Left lung (tissue), 10 donors: ENCODE results near the gene ATG5. TPM values are rescaled to one million over a fixed set of nuclear protein-coding genes. Genes with fewer than 3 reads are reported as not detected.
A peak's percentile ranks its signal among the peaks of the same experiment; 100 is the strongest.

Experiments used
- ATAC-seq: fragments of 200-7000 bp; cut with Tn5 transposase; one replicate; pipeline ENCODE4 v1.9.1; 2020; ENCODE audit warnings: moderate library complexity
- DNase-seq, 4 donors: peaks; one replicate each; pipeline ENCODE4 v3.0.0-alpha.2; 2013 to 2020
- H3K27ac ChIP-seq, 2 donors: fragments of 200-600 bp; sonication (generic) in 1 of 2; one replicate each; pipeline versions ENCODE4 v1.5.0 to v1.8.0; 2020 to 2021
- H3K27me3 ChIP-seq, 2 donors: fragments of 200-600 bp; sonication (generic) in 1 of 2; one replicate each; pipeline versions ENCODE4 v1.5.0 to v1.8.0; 2020 to 2021
- H3K36me3 ChIP-seq, 2 donors: fragments of 200-600 bp; sonication (generic) in 1 of 2; one replicate each; pipeline versions ENCODE4 v1.5.0 to v1.8.0; 2020 to 2021
- H3K4me1 ChIP-seq, 2 donors: fragments of 200-600 bp; one replicate each; pipeline ENCODE4 v1.8.0; 2021
- H3K4me3 ChIP-seq, 2 donors: fragments of 200-600 bp; sonication (generic) in 1 of 2; one replicate each; pipeline versions ENCODE4 v1.5.0 to v1.8.0; 2020 to 2021; ENCODE audit warnings: mild to moderate bottlenecking in 1 of 2
- H3K9me3 ChIP-seq, 2 donors: fragments of 200-600 bp; sonication (generic) in 1 of 2; one replicate each; pipeline versions ENCODE4 v1.5.0 to v1.8.0; 2020 to 2021
- CTCF ChIP-seq, 2 donors: fragments of 200-600 bp; sonication (generic) in 1 of 2; IDR thresholded peaks; one replicate each; pipeline versions ENCODE4 v1.5.0 to v1.8.0; 2021; ENCODE audit warnings: antibody characterized with exemption in 2 of 2
- intact Hi-C, 2 donors: fragments of 100-400 bp; cut with DNase I; formaldehyde crosslinking; loops; one replicate each; pipeline versions ENCODE4 v1.11.2 to v1.14.2; 2022
- polyA plus RNA-seq, 6 donors: library from polyadenylated mRNA; unstranded; fragments of 120-200 nt; gene quantifications; one replicate each; pipeline ENCODE4 v1.2.1, GENCODE V29; 2013; ENCODE audit not compliant: insufficient read length in 6 of 6
- total RNA-seq, 2 donors: library from RNA; stranded (reverse); fragmentation: NEBNext Ultra II Directional; extraction: Animal tissue kit (Norgen Biotek cat#: 25700); gene quantifications; one replicate each; pipeline ENCODE4 v1.2.1, GENCODE V29; 2021
- donor health status: DM: no; HTN: yes; CAD: no.
- donor health status: DM: no; HTN: no; CAD: no.

ATG5 gene
- total and polyA plus RNA-seq, 8 donors, result 30.9 to 42.1 (median 37.4) TPM

GRCh38 chr6:106324726-106325335 lies 729 bp downstream of the ATG5 start:
- no peak for TF ChIP-seq CTCF (IDR thresholded peaks at IDR 0.05)
- DNase-seq (peak in 2 of 4 donors; percentile 7 to 11), ATAC-seq (peak; percentile 32)
- Histone ChIP-seq H3K36me3 (no peaks in the 10 kb centered on the region), H3K9me3 (no peaks in the 10 kb centered on the region), H3K4me3 (peak overlapping the region; percentile 86 to 87), H3K27ac (peak overlapping the region; percentile 89 to 99), H3K4me1 (peaks cover 0 to 30% of the 10 kb centered on the region in 2 donors), H3K27me3 (peaks cover 0 to 4% of the 10 kb centered on the region in 2 donors)
- intact Hi-C loops, result no loop called here

GRCh38 chr6:106321940-106322339 lies 3.6 kb downstream of the ATG5 start:
- intact Hi-C loops, result no loop called here
- DNase-seq (no peak), ATAC-seq (no peak)
- H3K27ac ChIP-seq, result no peak overlapping the region
- no peak for TF ChIP-seq CTCF (IDR thresholded peaks at IDR 0.05)
- no peaks in the 10 kb centered on the region for H3K9me3 ChIP-seq
- no peak overlapping the region for H3K4me3 ChIP-seq
- H3K4me1 ChIP-seq, result peaks cover 0 to 33% of the 10 kb centered on the region in 2 donors
- H3K27me3 ChIP-seq, result no peaks in the 10 kb centered on the region
- H3K36me3 ChIP-seq, result no peaks in the 10 kb centered on the region

GRCh38 chr6:106318851-106319250 lies 6.7 kb downstream of the ATG5 start:
- Histone ChIP-seq H3K36me3 (peaks cover 0 to 20% of the 10 kb centered on the region in 2 donors), H3K9me3 (no peaks in the 10 kb centered on the region), H3K27me3 (no peaks in the 10 kb centered on the region), H3K27ac (no peak overlapping the region), H3K4me3 (no peak overlapping the region), H3K4me1 (peaks cover 0 to 29% of the 10 kb centered on the region in 2 donors)
- DNase-seq (no peak), ATAC-seq (no peak)
- no peak for TF ChIP-seq CTCF (IDR thresholded peaks at IDR 0.05)
- intact Hi-C loops, result no loop called here

DNA sequence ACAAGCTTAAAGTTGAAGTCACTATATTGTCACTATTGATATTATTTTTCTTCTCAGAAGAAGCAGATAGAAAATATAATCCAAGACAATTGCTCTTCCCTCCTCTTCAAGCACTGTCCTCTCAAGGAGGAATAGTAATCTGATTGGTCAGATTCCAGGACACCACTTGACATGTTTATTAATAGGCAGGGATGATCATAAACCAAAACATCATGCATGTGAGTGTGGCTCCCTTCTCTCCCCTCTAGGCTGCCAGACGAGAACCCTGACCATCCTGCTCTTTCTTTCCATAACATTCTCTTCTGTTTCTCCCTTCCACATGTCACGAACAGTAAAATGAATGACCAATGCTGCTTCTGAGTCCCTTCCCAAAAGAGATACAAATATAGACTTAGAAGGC lies 7.5 kb downstream of the ATG5 start:
- intact Hi-C loops, result no loop called here
- Histone ChIP-seq H3K27ac (no peak overlapping the region), H3K9me3 (no peaks in the 10 kb centered on the region), H3K4me3 (no peak overlapping the region), H3K27me3 (no peaks in the 10 kb centered on the region), H3K4me1 (peaks cover 0 to 21% of the 10 kb centered on the region in 2 donors), H3K36me3 (peaks cover 0 to 28% of the 10 kb centered on the region in 2 donors)
- DNase-seq (no peak), ATAC-seq (no peak)
- TF ChIP-seq CTCF (IDR thresholded peaks at IDR 0.05), result no peak

DNA sequence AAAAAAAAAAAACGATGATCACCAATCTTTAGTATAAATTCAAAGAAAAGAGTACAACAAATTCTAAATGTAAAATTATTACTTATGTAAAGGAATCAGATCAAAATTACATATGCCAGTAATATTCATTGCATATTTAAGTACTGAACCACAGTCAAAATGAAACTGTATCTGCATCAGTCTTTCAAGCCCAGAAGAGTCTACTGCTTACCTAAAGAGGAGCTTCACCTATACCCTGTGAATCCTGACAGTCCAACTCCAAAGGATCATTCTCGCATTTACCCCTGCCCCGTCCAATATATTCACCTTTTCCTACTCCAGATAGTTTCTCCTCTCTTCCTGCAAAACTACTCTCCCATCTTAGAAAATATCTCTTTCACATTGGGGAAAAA lies 9.2 kb downstream of the ATG5 start:
- no peak for TF ChIP-seq CTCF (IDR thresholded peaks at IDR 0.05)
- no peak for DNase-seq
- no peak overlapping the region for H3K4me3 ChIP-seq
- ATAC-seq, result no peak
- peaks cover 0 to 11% of the 10 kb centered on the region in 2 donors for H3K4me1 ChIP-seq
- no peaks in the 10 kb centered on the region for H3K9me3 ChIP-seq
- no peaks in the 10 kb centered on the region for H3K27me3 ChIP-seq
- no peak overlapping the region for H3K27ac ChIP-seq
- intact Hi-C loops, result no loop called here
- peaks cover 0 to 32% of the 10 kb centered on the region in 2 donors for H3K36me3 ChIP-seq
